Hepatocyte (in vitro differentiated cells): ENCODE measurements around the gene TCFL5. TPM values are rescaled to one million over a fixed set of nuclear protein-coding genes. Genes with fewer than 3 reads are reported as not detected.

Source experiments
- DNase-seq: peaks from one replicate; pipeline ENCODE4 v3.0.0-alpha.2; 2016; ENCODE audit warnings: low spot score
- H2AFZ ChIP-seq: fragments of 200-600 bp; sonication (generic); 2 replicates; pipeline ENCODE4 v1.6.0; 2016; ENCODE audit warnings: antibody characterized with exemption, mild to moderate bottlenecking
- H3K27ac ChIP-seq: fragments of 200-600 bp; sonication (generic); 2 replicates; pipeline ENCODE4 v1.5.1; 2016; ENCODE audit warnings: mild to moderate bottlenecking
- H3K27me3 ChIP-seq: fragments of 200-600 bp; sonication (generic); 2 replicates; pipeline ENCODE4 v1.6.1; 2016
- H3K36me3 ChIP-seq: fragments of 200-600 bp; sonication (generic); replicated peaks from 2 replicates; pipeline ENCODE4 v1.5.1; 2016; ENCODE audit warnings: low read depth; ENCODE audit not compliant: insufficient read depth
- H3K4me1 ChIP-seq: fragments of 200-600 bp; sonication (generic); 2 replicates; pipeline ENCODE4 v1.5.1; 2016; ENCODE audit warnings: mild to moderate bottlenecking, moderate library complexity; ENCODE audit not compliant: insufficient read depth
- H3K4me2 ChIP-seq: fragments of 200-600 bp; sonication (generic); 2 replicates; pipeline ENCODE4 v1.6.0; 2016
- H3K4me3 ChIP-seq: fragments of 200-600 bp; sonication (generic); 2 replicates; pipeline ENCODE4 v1.5.1; 2016; ENCODE audit warnings: mild to moderate bottlenecking
- H3K79me2 ChIP-seq: fragments of 200-600 bp; sonication (generic); 2 replicates; pipeline ENCODE4 v1.6.0; 2017; ENCODE audit warnings: mild to moderate bottlenecking
- H3K9me2 ChIP-seq: fragments of 200-600 bp; sonication (generic); replicated peaks from 2 replicates; pipeline ENCODE4 v1.6.0; 2017; ENCODE audit warnings: mild to moderate bottlenecking; ENCODE audit not compliant: insufficient read depth
- H3K9me3 ChIP-seq: fragments of 200-600 bp; sonication (generic); 2 replicates; pipeline ENCODE4 v1.5.1; 2016; ENCODE audit warnings: low read depth, mild to moderate bottlenecking
- H4K20me1 ChIP-seq: fragments of 200-600 bp; sonication (generic); 2 replicates; pipeline ENCODE4 v1.6.0; 2016; ENCODE audit warnings: mild to moderate bottlenecking; ENCODE audit not compliant: insufficient read depth, poor library complexity, severe bottlenecking
- CTCF ChIP-seq: fragments of 200-600 bp; sonication (generic); IDR thresholded peaks from 2 replicates; pipeline ENCODE4 v1.5.1; 2016; ENCODE audit warnings: antibody characterized with exemption, mild to moderate bottlenecking; ENCODE audit not compliant: poor library complexity
- EZH2 ChIP-seq: fragments of 200-600 bp; sonication (generic); IDR thresholded peaks from 2 replicates; pipeline ENCODE4 v1.6.1; 2016; ENCODE audit warnings: antibody characterized with exemption, mild to moderate bottlenecking, borderline replicate concordance
- EZH2phosphoT487 ChIP-seq: fragments of 200-600 bp; sonication (generic); IDR thresholded peaks from one replicate; pipeline ENCODE4 v1.6.1; 2018; ENCODE audit warnings: antibody characterized with exemption, mild to moderate bottlenecking, low read depth, moderate library complexity; ENCODE audit not compliant: unreplicated experiment, severe bottlenecking
- whole genome bisulfite sequencing: methylation state at CpG from one replicate; pipeline ENCODE4 v1.1.6; 2016; ENCODE audit warnings: low lambda C conversion rate; ENCODE audit errors: missing lambda C conversion rate; 5-methylcytosine and 5-hydroxymethylcytosine counted together
- polyA plus RNA-seq: library from polyadenylated mRNA; unstranded; fragments of >200 nt; fragmentation: Nextera tagmentation; extraction: Ambion mirVana; gene quantifications from 2 replicates; pipeline ENCODE4 v1.2.1, GENCODE V29; 2016
- total RNA-seq: library from RNA; depleted of rRNA; stranded (reverse); fragments of >200 nt; gene quantifications from 2 replicates; pipeline ENCODE4 v1.2.3, GENCODE V29; 2014

The TCFL5 gene
- total and polyA plus RNA-seq, 2 experiments from 2014 or later = 8.5 to 9.5 TPM

GRCh38 chr20:62827311-62828038 lies 34.1 kb downstream of the TCFL5 start:
- Histone ChIP-seq H3K36me3 (no peaks in the 10 kb centered on the region), H3K27ac (no peak overlapping the region), H3K27me3 (no peaks in the 10 kb centered on the region), H3K4me2 (no peak overlapping the region), H3K9me3 (no peaks in the 10 kb centered on the region), H3K4me1 (peaks cover 13% of the 10 kb centered on the region), H3K79me2 (no peaks in the 10 kb centered on the region), H3K4me3 (no peak overlapping the region), H2AFZ (no peak overlapping the region), H4K20me1 (no peaks in the 10 kb centered on the region), H3K9me2 (no peaks in the 10 kb centered on the region)
- TF ChIP-seq CTCF (no peak), EZH2 (no peak), EZH2phosphoT487 (no peak)
- WGBS = 89% methylated on average over 27 of the region's 29 CpGs
- DNase-seq = no peak

- no peak for TF ChIP-seq EZH2phosphoT487
- TF ChIP-seq CTCF = no peak
- TF ChIP-seq EZH2 = no peak
- no peak overlapping the region for H3K4me3 ChIP-seq
- H3K36me3 ChIP-seq = no peaks in the 10 kb centered on the region
- WGBS = 96% methylated on average over 18 of the region's 24 CpGs
- H3K27ac ChIP-seq = no peak overlapping the region
- H3K27me3 ChIP-seq = no peaks in the 10 kb centered on the region
- no peaks in the 10 kb centered on the region for H3K9me3 ChIP-seq
- H2AFZ ChIP-seq = no peak overlapping the region
- no peak overlapping the region for H3K4me2 ChIP-seq
- no peaks in the 10 kb centered on the region for H4K20me1 ChIP-seq
- no peak for DNase-seq
- H3K9me2 ChIP-seq = no peaks in the 10 kb centered on the region
- no peaks in the 10 kb centered on the region for H3K79me2 ChIP-seq
- peaks cover 7% of the 10 kb centered on the region for H3K4me1 ChIP-seq
These were observed 34.8 kb downstream of the TCFL5 start for GRCh38 chr20:62826646-62827310.

DNA sequence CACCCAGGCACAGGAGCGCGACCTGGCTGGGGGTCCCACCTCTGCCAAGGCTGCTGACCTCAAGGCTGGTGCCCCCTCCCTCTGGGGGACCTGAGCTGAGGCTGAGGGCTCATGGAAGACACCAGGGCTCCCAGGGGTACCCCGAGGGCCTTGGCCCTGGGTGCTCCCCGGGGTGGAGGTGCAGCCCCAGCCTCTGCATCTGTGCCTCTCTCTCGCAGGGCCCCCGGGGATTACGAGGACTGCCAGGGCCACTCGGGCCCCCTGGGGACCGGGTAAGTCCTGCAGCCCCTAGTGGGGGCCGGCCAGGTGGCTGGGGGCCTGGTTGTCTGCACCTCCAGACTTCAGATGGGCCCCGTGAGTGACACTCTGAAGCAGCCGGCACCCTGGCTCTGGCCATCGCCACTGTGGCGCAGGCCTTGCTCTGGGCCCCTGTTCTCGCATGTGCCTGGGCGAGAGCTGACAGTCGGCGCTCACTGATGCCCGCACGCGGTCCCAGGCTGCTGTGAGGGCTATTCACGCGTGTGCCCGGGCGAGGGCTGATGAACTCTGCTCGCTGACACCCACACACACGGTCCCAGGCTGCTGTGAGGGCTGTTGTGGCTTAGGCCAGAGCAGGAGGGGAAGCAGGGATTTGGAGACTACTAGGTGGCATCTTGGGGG lies 35.5 kb downstream of the TCFL5 start:
- Histone ChIP-seq H3K4me1 (peaks cover 7% of the 10 kb centered on the region), H3K9me3 (no peaks in the 10 kb centered on the region), H3K27ac (no peak overlapping the region), H2AFZ (no peak overlapping the region), H3K4me3 (no peak overlapping the region), H3K9me2 (no peaks in the 10 kb centered on the region), H3K36me3 (no peaks in the 10 kb centered on the region), H3K4me2 (no peak overlapping the region), H4K20me1 (no peaks in the 10 kb centered on the region), H3K27me3 (no peaks in the 10 kb centered on the region), H3K79me2 (no peaks in the 10 kb centered on the region)
- no peak for DNase-seq
- WGBS = 94% methylated on average over 24 of the region's 27 CpGs
- no peak for TF ChIP-seq EZH2
- TF ChIP-seq EZH2phosphoT487 = no peak
- no peak for TF ChIP-seq CTCF
